HG03354 (cell line): ENCODE measurements around the gene CDK19.

ENCODE experiments used
- ATAC-seq: cut with Tn5 transposase; IDR thresholded peaks from one replicate; pipeline ENCODE4 v1.9.1; 2021; ENCODE audit warnings: mild to moderate bottlenecking; ENCODE audit not compliant: unreplicated experiment, poor library complexity, severe bottlenecking

Gene CDK19

DNA sequence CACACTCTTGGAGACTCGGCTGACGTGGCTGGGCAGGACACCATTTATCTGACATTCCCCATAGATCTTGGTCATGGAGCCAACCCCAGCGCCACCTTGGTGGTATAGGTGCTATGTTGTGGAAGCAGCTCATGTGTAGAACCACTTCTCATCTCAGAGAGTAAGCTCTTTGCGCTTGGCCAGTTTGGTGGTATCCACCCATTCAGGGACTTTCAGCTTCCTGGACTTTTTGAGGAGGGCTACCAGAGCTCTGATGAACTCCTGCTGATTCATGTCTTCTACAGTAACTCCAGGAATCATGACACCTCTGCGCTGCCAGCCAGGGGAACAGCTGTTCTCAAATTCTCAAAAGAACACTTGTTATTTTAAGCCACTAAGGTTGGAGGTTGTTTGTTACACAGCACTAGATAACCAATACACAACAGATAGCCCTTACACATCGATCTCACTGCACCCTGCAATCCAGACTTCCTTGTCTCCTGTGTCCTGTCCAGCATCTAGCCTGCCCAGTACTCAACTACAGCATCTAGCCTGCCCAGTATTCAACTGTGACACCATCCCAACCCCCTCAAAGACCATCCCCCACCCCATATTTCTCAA, 252.9 kb downstream of the CDK19 start:
- no peak for ATAC-seq

DNA sequence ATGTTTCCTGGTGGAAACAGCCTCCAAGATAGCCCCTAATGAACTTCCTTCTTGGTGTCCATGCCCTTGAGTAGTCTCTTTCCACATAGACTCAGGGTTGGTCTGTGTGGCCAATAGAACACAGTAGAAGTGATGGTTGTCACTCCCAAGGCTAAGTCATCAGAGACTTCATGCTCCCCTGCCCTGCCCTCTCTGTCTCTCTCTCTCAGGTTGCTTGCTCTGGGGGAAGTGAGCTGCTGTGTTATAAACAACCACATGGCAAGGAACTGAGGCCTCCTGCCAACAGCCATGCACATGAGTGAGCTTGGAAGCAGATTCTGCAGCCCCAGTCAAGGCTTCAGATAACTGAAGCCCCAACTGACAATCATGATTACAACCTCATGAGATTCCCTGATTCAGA, 253.6 kb downstream of the CDK19 start:
- no peak for ATAC-seq

DNA sequence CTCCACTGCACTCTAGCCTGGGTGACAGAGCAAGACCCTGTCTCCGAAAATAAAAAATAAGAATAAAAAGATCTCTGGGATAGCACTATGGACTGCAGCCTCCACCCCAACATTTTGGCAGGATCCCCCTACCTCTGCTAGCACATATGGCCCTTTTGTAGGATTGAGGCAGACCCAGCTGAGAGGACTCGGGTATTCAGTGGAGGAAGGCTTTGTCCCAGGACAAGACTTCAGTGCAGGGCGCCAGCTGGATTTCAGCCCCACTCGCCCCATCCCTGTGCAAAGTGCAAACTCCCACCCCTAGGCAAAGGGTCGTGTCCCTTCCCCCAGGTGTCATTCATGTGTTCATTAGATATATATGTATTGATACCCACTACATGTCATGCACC, 254.3 kb downstream of the CDK19 start:
- no peak for ATAC-seq

DNA sequence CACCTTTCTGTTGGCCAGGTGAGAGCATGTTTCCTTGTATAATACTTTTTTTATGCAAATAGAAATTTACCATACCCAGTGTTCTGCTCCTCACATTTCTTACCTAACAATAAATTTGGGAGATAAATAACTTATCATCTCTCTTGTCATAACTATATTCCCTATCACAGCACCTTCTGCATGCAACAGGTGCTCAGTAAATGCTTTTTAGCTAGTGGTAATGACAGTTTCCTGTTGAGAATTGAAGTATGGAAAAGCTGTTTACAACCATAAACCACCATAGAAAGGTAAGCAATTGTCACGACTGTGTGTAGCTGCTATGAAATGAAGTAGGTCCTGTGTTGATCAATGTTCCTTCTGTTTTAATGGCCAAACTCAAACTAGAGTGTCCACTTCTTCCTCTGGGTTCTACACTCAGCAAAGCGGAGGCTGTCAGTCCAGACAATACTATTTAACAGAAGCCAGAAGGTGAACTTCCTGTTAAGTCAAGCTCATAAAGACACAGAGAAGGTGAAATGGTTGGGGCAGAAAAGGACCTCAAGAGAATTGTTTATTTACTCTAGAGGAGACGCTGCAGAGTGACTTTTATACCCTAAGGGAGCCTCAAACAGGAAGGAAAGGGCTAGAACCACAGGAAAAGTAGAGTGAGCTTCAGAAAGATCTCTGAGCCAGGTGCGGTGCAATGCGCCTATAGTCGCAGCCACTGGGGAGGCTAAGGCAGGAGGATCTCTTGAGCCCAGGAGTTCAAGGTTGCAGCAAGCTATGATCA, 254.8 kb downstream of the CDK19 start:
- ATAC-seq: no peak
